ENCODE data around the gene MEX3D. TPM values are rescaled to one million over a fixed set of nuclear protein-coding genes. Genes with fewer than 3 reads are reported as not detected.

MEX3D gene
- total RNA-seq, result 23.2 and 98.2 TPM in 2 replicates

DNA sequence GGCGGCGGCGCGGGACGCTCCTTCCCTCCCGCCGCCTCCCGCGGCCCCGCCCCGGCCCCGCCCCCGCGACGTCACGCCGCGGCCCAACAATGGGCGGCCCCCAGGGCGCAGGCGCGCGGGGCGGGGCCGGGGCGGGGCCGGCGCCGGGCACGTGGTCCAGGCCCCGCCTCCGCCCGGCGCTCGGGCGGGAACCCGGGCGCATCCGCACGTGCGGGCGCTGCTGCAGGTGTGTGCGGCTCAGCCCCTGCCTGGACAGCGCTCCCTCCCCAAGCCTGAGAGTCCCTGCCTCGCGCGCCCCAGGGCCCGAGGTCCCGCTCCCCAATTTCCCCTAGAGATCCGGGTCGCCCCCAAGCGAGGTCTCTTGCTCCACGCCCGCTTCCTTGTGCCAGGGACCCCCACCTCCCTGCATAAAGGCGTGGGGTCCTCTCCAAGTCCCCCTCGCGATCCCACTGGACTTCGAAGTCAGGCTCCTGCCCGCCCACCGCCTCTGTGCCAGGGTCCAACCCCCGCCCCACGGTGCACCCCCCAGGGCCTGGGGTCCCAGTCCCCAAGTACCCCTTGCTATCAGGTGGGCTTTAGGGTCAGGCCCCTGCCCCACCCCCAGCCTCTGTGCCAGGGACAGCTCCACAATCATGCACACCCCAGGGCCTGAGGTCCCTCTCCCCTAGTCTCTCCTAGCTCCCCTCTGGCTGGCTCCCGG is at the start of gene MEX3D:
TSS of gene MEX3D (minus strand) at position 6 of the 700 bp plus-strand sequence. CDS start 267 bp downstream, outside the sequence.

GRCh38 chr19:1605236-1606137 is 37.4 kb upstream of the MEX3D start, which contains the start of gene UQCR11:
UQCR11 (minus strand) TSS chr19:1605462; CDS start chr19:1605409, 53 bp downstream.

DNA sequence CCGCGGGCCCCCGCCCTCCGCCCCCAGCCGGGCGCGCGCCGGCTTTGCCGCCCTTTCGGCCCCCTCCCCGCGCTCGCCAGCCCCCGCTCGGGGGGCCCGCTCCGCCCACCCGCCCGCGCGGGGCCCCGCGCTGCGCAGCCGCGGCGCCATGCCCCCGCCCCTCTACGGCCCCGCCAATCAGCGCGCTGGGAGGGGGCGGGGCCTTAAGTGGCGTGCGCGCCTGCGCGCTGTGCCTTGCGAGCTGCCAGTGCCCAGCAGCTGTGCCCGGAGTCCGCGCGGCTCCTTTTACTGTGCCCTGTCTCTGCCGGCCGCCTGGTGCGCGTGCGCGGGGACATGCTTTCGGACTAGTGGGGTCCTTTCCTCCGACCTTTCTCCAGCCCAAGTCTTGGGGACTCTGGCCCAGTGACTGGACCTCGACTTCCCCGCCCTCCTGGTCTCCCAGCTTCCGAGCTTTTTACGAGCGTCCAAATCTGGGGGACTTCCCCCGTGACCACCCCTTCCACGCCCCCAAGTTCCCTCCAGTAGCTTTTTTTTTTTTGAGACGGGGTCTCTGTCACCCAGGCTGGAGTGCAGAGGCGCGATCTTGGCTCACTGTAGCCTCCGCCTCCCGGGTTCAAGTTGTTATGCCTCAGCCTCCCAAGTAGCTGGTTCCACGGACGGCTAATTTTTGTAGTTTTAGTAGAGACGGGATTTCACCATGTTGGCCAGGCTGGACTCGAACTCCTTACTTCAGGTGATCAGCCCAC is 24.8 kb upstream of the MEX3D start, which contains the start of gene MBD3:
TSS of gene MBD3 (minus strand) at position 111 of the 746 bp plus-strand sequence. CDS start 234 bp downstream, outside the sequence.

GRCh38 chr19:1523412-1524286 is 44.5 kb downstream of the MEX3D start, which contains the start of gene PLK5:
PLK5 (plus strand) TSS chr19:1524077; CDS start chr19:1526997, 2,920 bp downstream.

GRCh38 chr19:1512671-1513498 is 55.2 kb downstream of the MEX3D start, which contains the start of gene ADAMTSL5:
ADAMTSL5 (minus strand) TSS chr19:1513019; CDS start chr19:1510943, 2,076 bp downstream.

Small RNAs within 50 kb of the gene (small RNA-seq; reads per million reads assigned to genes)
- not detected for gene AC005943.2 (ENCODE audit: low replicate concordance)
- not detected for gene RN7SL477P (ENCODE audit: low replicate concordance)
- gene RNU6-1223P (ENCODE audit: low replicate concordance), result not detected

Other genes starting within 250 kb of the MEX3D start
- 57.3 and 87.5 TPM in 2 replicates for gene NDUFS7, start 184.4 kb downstream of the MEX3D start, total RNA-seq
- gene GAMT, start 166.8 kb downstream of the MEX3D start, total RNA-seq, result 35.0 and 41.1 TPM in 2 replicates
- 43.3 and 77.6 TPM in 2 replicates for gene DAZAP1, start 160.7 kb downstream of the MEX3D start, total RNA-seq
- 569 and 1,207 TPM in 2 replicates for gene RPS15, start 129.9 kb downstream of the MEX3D start, total RNA-seq
- gene APC2, start 118.2 kb downstream of the MEX3D start, total RNA-seq, result 0.14 and 0.22 TPM in 2 replicates
- 26.9 and 31.6 TPM in 2 replicates for gene C19orf25, start 89.1 kb downstream of the MEX3D start, total RNA-seq
- 0.57 and 3.5 TPM in 2 replicates for gene PCSK4, start 78.0 kb downstream of the MEX3D start, total RNA-seq
- 1.1 TPM in 2 replicates for gene REEP6, start 77.1 kb downstream of the MEX3D start, total RNA-seq
- 6.3 and 10.7 TPM in 2 replicates for gene ADAMTSL5, start 55.3 kb downstream of the MEX3D start, total RNA-seq
- gene PLK5, start 44.2 kb downstream of the MEX3D start, total RNA-seq, result not detected in 2 replicates
- 80.5 and 134 TPM in 2 replicates for gene MBD3, start 24.5 kb upstream of the MEX3D start, total RNA-seq
- gene UQCR11, start 37.1 kb upstream of the MEX3D start, total RNA-seq, result 30.6 TPM in 2 replicates
- 44.6 and 123 TPM in 2 replicates for gene TCF3, start 84.3 kb upstream of the MEX3D start, total RNA-seq
- gene ONECUT3, start 185.2 kb upstream of the MEX3D start, total RNA-seq, result not detected in 2 replicates
- 1.1 and 2.3 TPM in 2 replicates for gene ATP8B3, start 244.0 kb upstream of the MEX3D start, total RNA-seq